A549 (cell line): ENCODE results near the gene CATSPERE. TPM values are rescaled to one million over a fixed set of nuclear protein-coding genes. Genes with fewer than 3 reads are reported as not detected.

Experiments
- ATAC-seq, 2 experiments: fragments of 200-7000 bp in 1 of 2; fragments of >200 bp in 1 of 2; cut with Nextera tagmentation in 1 of 2; cut with Tn5 transposase in 1 of 2; 3 replicates each; pipeline versions ENCODE4 v1.8.0 to v1.9.1; 2018 to 2020; ENCODE audit warnings: mild to moderate bottlenecking in 1 of 2, moderate library complexity in 1 of 2
- CTCF ChIA-PET: fragments of 300-600 bp; sonication (Branson Sonifier 250); formaldehyde crosslinking; extraction: SDS; loops from one replicate; lab custom pipeline; 2021; ENCODE audit warnings: antibody characterized with exemption, inconsistent platforms; lab: Yijun Ruan, JAX
- POLR2A ChIA-PET: fragments of 350-600 bp; formaldehyde crosslinking; extraction: SDS; loops from one replicate; lab custom pipeline; 2021; ENCODE audit warnings: antibody characterized with exemption, inconsistent platforms; lab: Yijun Ruan, JAX
- DNase-seq, 2 experiments: peaks; one replicate each; pipeline versions ENCODE4 v3.0.0 to v3.0.0-alpha.2; 2011 to 2016; ENCODE audit warnings: low read depth in 1 of 2, low spot score in 1 of 2
- FAIRE-seq: peaks from 2 replicates; lab custom pipeline; 2011; peaks lifted over from hg19 to GRCh38; lab: Jason Lieb, UNC
- H3K27ac ChIP-seq, 2 experiments: fragments of >200 bp; sonication (Bioruptor Twin); formaldehyde crosslinking; 3 replicates each; pipeline ENCODE4 v1.5.1; 2016 to 2017
- H3K4me1 ChIP-seq: fragments of >200 bp; sonication (Bioruptor Twin); formaldehyde crosslinking; 3 replicates; pipeline ENCODE4 v1.6.1; 2016
- H3K4me2 ChIP-seq: fragments of >200 bp; sonication (Bioruptor Twin); formaldehyde crosslinking; 3 replicates; pipeline ENCODE4 v1.6.1; 2016
- H3K4me3 ChIP-seq: fragments of >200 bp; sonication (Bioruptor Twin); formaldehyde crosslinking; 3 replicates; pipeline ENCODE4 v1.5.1; 2016
- H3K9me3 ChIP-seq: fragments of >200 bp; sonication (Bioruptor Twin); formaldehyde crosslinking; 3 replicates; pipeline ENCODE4 v1.6.1; 2016
- CBX8 ChIP-seq: fragments of 200-600 bp; sonication (generic); IDR thresholded peaks from 2 replicates; pipeline ENCODE4 v1.6.1; 2016
- CHD4 ChIP-seq: fragments of 200-600 bp; sonication (generic); IDR thresholded peaks from 2 replicates; pipeline ENCODE4 v1.6.1; 2016; ENCODE audit warnings: antibody characterized with exemption, mild to moderate bottlenecking, borderline replicate concordance
- EHF ChIP-seq: fragments of 250-450 bp; sonication (Bioruptor Pico); IDR thresholded peaks from 2 replicates; pipeline ENCODE4 v1.5.0; 2020; ENCODE audit warnings: mild to moderate bottlenecking
- EHMT2 ChIP-seq: fragments of 200-600 bp; sonication (generic); IDR thresholded peaks from 2 replicates; pipeline ENCODE4 v1.6.1; 2016; ENCODE audit warnings: antibody characterized with exemption, low read depth, mild to moderate bottlenecking, moderate library complexity
- EP300 ChIP-seq, 2 experiments: fragments of >200 bp; sonication (Bioruptor Twin); formaldehyde crosslinking; IDR thresholded peaks; 2 replicates in 1 of 2; 3 replicates in 1 of 2; pipeline ENCODE4 v1.6.1; 2016 to 2017
- FOSB ChIP-seq: fragments of 250-450 bp; sonication (Bioruptor Pico); IDR thresholded peaks from 2 replicates; pipeline ENCODE4 v1.5.0; 2020; ENCODE audit warnings: mild to moderate bottlenecking, moderate library complexity
- FOSL2 ChIP-seq, 2 experiments: fragments of 450-650 bp in 1 of 2; fragments of >200 bp in 1 of 2; sonication (Bioruptor Twin) in 1 of 2; formaldehyde crosslinking; IDR thresholded peaks; 2 replicates each; pipeline versions ENCODE4 v1.5.0 to v1.6.1; 2016 to 2020; ENCODE audit warnings: mild to moderate bottlenecking in 1 of 2, moderate library complexity in 1 of 2
- GATA3 ChIP-seq: IDR thresholded peaks from 2 replicates; pipeline ENCODE4 v1.6.1; 2012; ENCODE audit warnings: borderline replicate concordance
- HDAC2 ChIP-seq: fragments of 200-600 bp; sonication (generic); IDR thresholded peaks from 2 replicates; pipeline ENCODE4 v1.6.1; 2016
- HES2 ChIP-seq: fragments of >200 bp; sonication (Bioruptor Twin); formaldehyde crosslinking; IDR thresholded peaks from 2 replicates; pipeline ENCODE4 v1.6.1; 2016
- HMGXB4 ChIP-seq: fragments of 250-450 bp; sonication (Bioruptor Pico); IDR thresholded peaks from 2 replicates; pipeline ENCODE4 v1.5.0; 2021; ENCODE audit warnings: mild to moderate bottlenecking, moderate library complexity, borderline replicate concordance
- HOXB13 ChIP-seq: fragments of 250-450 bp; sonication (Bioruptor Pico); IDR thresholded peaks from 2 replicates; pipeline ENCODE4 v1.5.0; 2020; ENCODE audit warnings: low read depth, mild to moderate bottlenecking, moderate library complexity
- HOXB5 ChIP-seq: fragments of 250-450 bp; sonication (Bioruptor Pico); IDR thresholded peaks from 2 replicates; pipeline ENCODE4 v1.5.0; 2020; ENCODE audit warnings: mild to moderate bottlenecking, moderate library complexity
- JUNB ChIP-seq: fragments of >200 bp; sonication (Bioruptor Twin); formaldehyde crosslinking; IDR thresholded peaks from 2 replicates; pipeline ENCODE4 v1.6.1; 2016
- KDM1A ChIP-seq: fragments of 200-600 bp; sonication (generic); IDR thresholded peaks from 2 replicates; pipeline ENCODE4 v1.6.1; 2016; ENCODE audit warnings: low read depth, mild to moderate bottlenecking
- MAZ ChIP-seq: fragments of 150-350 bp; IDR thresholded peaks from 2 replicates; pipeline ENCODE4 v1.6.1; 2014; ENCODE audit warnings: antibody characterized with exemption, low read depth, low read length, borderline replicate concordance
- NFE2L2 ChIP-seq: fragments of 150-350 bp; conservative IDR thresholded peaks from 2 replicates; pipeline ENCODE4 v1.6.1; 2014; ENCODE audit warnings: low read length
- NR3C1 ChIP-seq: fragments of >200 bp; sonication (Bioruptor Twin); formaldehyde crosslinking; IDR thresholded peaks from 3 replicates; pipeline ENCODE4 v1.6.1; 2017
- PBX3 ChIP-seq: IDR thresholded peaks from 2 replicates; pipeline ENCODE4 v1.6.1; 2012
- RAD21 ChIP-seq, 2 experiments: fragments of >200 bp in 1 of 2; sonication (Bioruptor Twin) in 1 of 2; formaldehyde crosslinking in 1 of 2; IDR thresholded peaks in 1 of 2; conservative IDR thresholded peaks in 1 of 2; 2 replicates in 1 of 2; 3 replicates in 1 of 2; pipeline ENCODE4 v1.6.1; 2012 to 2018; ENCODE audit warnings: inconsistent platforms in 1 of 2
- RARB ChIP-seq: fragments of 250-450 bp; sonication (Bioruptor Pico); IDR thresholded peaks from 2 replicates; pipeline ENCODE4 v1.8.0; 2021; ENCODE audit warnings: mild to moderate bottlenecking, moderate library complexity
- RCOR1 ChIP-seq: fragments of 150-350 bp; IDR thresholded peaks from 2 replicates; pipeline ENCODE4 v1.6.1; 2014; ENCODE audit warnings: antibody characterized with exemption, low read length, low read depth
- REST ChIP-seq: fragments of 200-600 bp; sonication (generic); IDR thresholded peaks from 2 replicates; pipeline ENCODE4 v1.6.1; 2016; ENCODE audit warnings: antibody characterized with exemption, mild to moderate bottlenecking, moderate library complexity
- SREBF2 ChIP-seq: fragments of 450-650 bp; IDR thresholded peaks from 2 replicates; pipeline ENCODE4 v1.6.1; 2014; ENCODE audit warnings: mild to moderate bottlenecking, moderate library complexity
- TFCP2L1 ChIP-seq: fragments of 250-450 bp; sonication (Bioruptor Pico); IDR thresholded peaks from 2 replicates; pipeline ENCODE4 v1.5.0; 2021; ENCODE audit warnings: mild to moderate bottlenecking
- ZNF302 ChIP-seq: fragments of 250-450 bp; sonication (Bioruptor Pico); IDR thresholded peaks from 2 replicates; pipeline ENCODE4 v1.9.0; 2021; ENCODE audit warnings: inconsistent platforms, mild to moderate bottlenecking, moderate library complexity
- ZSCAN20 ChIP-seq: fragments of 250-450 bp; sonication (Bioruptor Pico); IDR thresholded peaks from 2 replicates; pipeline ENCODE4 v1.8.0; 2022; ENCODE audit warnings: mild to moderate bottlenecking, moderate library complexity
- WGBS: methylation state at CpG from one replicate; pipeline ENCODE4 v1.1.6; 2017; ENCODE audit errors: missing lambda C conversion rate; 5-methylcytosine and 5-hydroxymethylcytosine counted together
- polyA plus RNA-seq, 4 experiments: library from polyadenylated mRNA; depleted of rRNA in 3 of 4; stranded (reverse); fragments of >200 nt; fragmentation: RNase III in 1 of 4; extraction: RNeasy Plus Mini Kit Qiagen cat#74134 plus additional on column Dnase treatment in 1 of 4; gene quantifications; 2 replicates in 3 of 4; 3 replicates in 1 of 4; pipeline ENCODE4 v1.2.3, GENCODE V29; 2011 to 2017

CATSPERE gene
- polyA plus RNA-seq, 2 of the 4 experiments (the other 2 are of a cell fraction) = 0.25 to 0.43 TPM

DNA sequence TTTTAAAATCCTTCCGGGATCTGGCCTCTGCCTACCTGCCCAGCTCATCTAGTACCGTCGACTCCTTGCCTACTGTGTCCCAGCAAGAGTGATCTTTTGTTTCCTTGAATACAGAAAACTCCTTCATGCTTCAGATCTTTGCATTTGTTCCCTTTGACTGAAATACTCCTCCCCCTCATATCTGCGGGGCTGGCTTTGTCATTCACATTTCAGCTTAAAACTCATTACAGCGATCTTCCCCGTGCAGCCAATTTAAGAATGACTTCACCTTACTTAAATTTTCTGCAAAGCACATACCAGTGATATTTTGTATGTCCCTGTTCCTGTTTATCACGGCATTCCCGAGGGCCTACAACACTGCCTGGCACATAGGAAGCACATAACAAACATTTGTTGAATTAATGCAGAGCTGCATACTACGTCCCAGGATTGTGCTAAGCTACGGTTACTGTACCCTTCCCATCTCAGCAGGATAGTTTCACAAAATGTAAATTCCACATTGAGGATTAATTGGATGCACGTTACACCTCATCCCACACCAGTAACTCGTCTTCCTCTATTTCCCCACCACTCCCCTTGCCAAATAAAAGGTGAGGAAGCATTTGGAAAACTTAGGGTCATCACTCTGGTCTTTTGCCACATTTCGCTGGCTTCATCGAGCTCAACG lies 191.0 kb downstream of the CATSPERE start:
- no peaks in the 10 kb centered on the region for H3K9me3 ChIP-seq
- no peak for FAIRE-seq
- CTCF ChIA-PET = interaction anchor here (0.6 to 2.3 kb wide), 4 partner anchors 12 to 149 kb away, joined by 3 to 10 read pairs (median 6); no protein-coding TSS in a partner anchor
- DNase-seq = no peak
- POLR2A ChIA-PET = interaction anchor here (0.6 to 1.8 kb wide), 6 partner anchors 52 to 398 kb away, joined by 3 to 7 read pairs (median 4); partner anchors contain the start of genes CATSPERE and COX20
- TF ChIP-seq HES2 (no peak), TFCP2L1 (CRISPR knock-in tag) (peak; percentile 72; the same call in 1 of the 2 replicates)
- TF ChIP-seq, all 56 proteins: peak for 1
- Histone ChIP-seq H3K27ac (peak overlapping the region; percentile 65 to 83), H3K4me3 (peak overlapping the region; percentile 45), H3K4me2 (peak overlapping the region; percentile 80), H3K4me1 (peaks cover 13% of the 10 kb centered on the region; the same call in 2 of the 3 replicates)
- 0 out of 6 replicates have a peak, but pooled peaks of 1 of the 2 experiments have one; percentile 2 for ATAC-seq
- WGBS = 45% methylated on average over 15 of the region's 15 CpGs

- WGBS = 4% methylated on average over 18 of the region's 81 CpGs
- FAIRE-seq (no peak), ATAC-seq (peak; percentile 98), DNase-seq (peak; percentile 97 to 99)
- Histone ChIP-seq H3K4me3 (peak within 1 kb of the TSS; percentile 92), H3K4me1 (peaks cover 13% of the 10 kb centered on the region; the same call in 2 of the 3 replicates), H3K4me2 (peak within 1 kb of the TSS; percentile 86), H3K27ac (peak within 1 kb of the TSS; percentile 93 to 96), H3K9me3 (no peaks in the 10 kb centered on the region)
- ChIA-PET POLR2A (interaction anchor here (0.6 to 1.8 kb wide), 9 partner anchors 53 to 397 kb away, joined by 3 to 7 read pairs (median 4); partner anchors contain the start of genes CATSPERE and COX20), CTCF (interaction anchor here (0.8 to 2.3 kb wide), 5 partner anchors 8 to 150 kb away, joined by 3 to 10 read pairs (median 7); no protein-coding TSS in a partner anchor)
- TF ChIP-seq HDAC2 (0 out of 2 replicates have a peak, but pooled peaks have one; percentile 31), HMGXB4 (CRISPR knock-in tag) (peak; percentile 96), NR3C1 (no peak), REST (no peak), MAZ (no peak), CHD4 (no peak), ZSCAN20 (CRISPR knock-in tag) (no peak), RARB (CRISPR knock-in tag) (no peak), EHF (CRISPR knock-in tag) (no peak), PBX3 (no peak), EHMT2 (no peak), HES2 (no peak), SREBF2 (no peak), RCOR1 (no peak), EP300 (IDR thresholded peaks at IDR 0.05) (no peak), KDM1A (no peak), FOSL2 (IDR thresholded peaks at IDR 0.05) (no peak), FOSL2 (CRISPR knock-in tag; IDR thresholded peaks at IDR 0.05) (no peak), JUNB (no peak), ZNF302 (CRISPR knock-in tag) (no peak), HOXB5 (CRISPR knock-in tag) (0 out of 2 replicates have a peak, but pooled peaks have one; percentile 12), FOSB (CRISPR knock-in tag) (no peak), NFE2L2 (no peak), CBX8 (no peak), RAD21 (conservative IDR thresholded peaks at IDR 0.05 in 1 of 2, IDR thresholded peaks at IDR 0.05 in 1 of 2) (peak; percentile 28 to 61; a peak in 4 of 5 replicates), HOXB13 (CRISPR knock-in tag) (no peak), GATA3 (no peak)
These were observed 191.8 kb downstream of the CATSPERE start, which contains the start of gene DESI2 for GRCh38 chr1:244652623-244653438. DESI2 (plus strand) TSS chr1:244653126; CDS start chr1:244653314, 188 bp downstream.
